GM12878 (cell line): ENCODE results near the gene VTI1A. TPM values are rescaled to one million over a fixed set of nuclear protein-coding genes. Genes with fewer than 3 reads are reported as not detected.

Experiments used
- ATAC-seq: fragments of 200-7000 bp; cut with Tn5 transposase; 3 replicates; pipeline ENCODE4 v1.9.1; 2020; ENCODE audit warnings: mild to moderate bottlenecking, moderate library complexity
- BruUV-seq: library from RNA; stranded (reverse); fragments of 400-500 nt; replicated peaks from 2 replicates; lab custom pipeline; 2021; lab: Mats Ljungman, UMichigan
- CTCF ChIA-PET: fragments of 300-600 bp; sonication (Branson Sonifier 250); formaldehyde crosslinking; extraction: SDS; loops from one replicate; lab custom pipeline; 2021; ENCODE audit warnings: inconsistent platforms; lab: Yijun Ruan, JAX
- POLR2A ChIA-PET: fragments of 350-600 bp; formaldehyde crosslinking; extraction: SDS; loops from one replicate; lab custom pipeline; 2021; ENCODE audit warnings: inconsistent platforms; lab: Charles Lee
- RAD21 ChIA-PET: fragments of 300-600 bp; sonication (Branson Sonifier 250); formaldehyde crosslinking; loops from one replicate; lab custom pipeline; 2023; ENCODE audit warnings: antibody characterized with exemption; ENCODE audit not compliant: unreplicated experiment; lab: Charles Lee
- SMC1A ChIA-PET: fragments of 300-600 bp; sonication (Branson Sonifier 250); formaldehyde crosslinking; loops from one replicate; lab custom pipeline; 2023; ENCODE audit not compliant: unreplicated experiment, uncharacterized antibody; lab: Charles Lee
- DNase-seq: peaks from one replicate; pipeline ENCODE4 v3.0.0-alpha.2; 2011; ENCODE audit warnings: low read depth, low spot score
- FAIRE-seq: peaks from 3 replicates; lab custom pipeline; 2011; peaks lifted over from hg19 to GRCh38; lab: Jason Lieb, UNC
- H2AFZ ChIP-seq: 2 replicates; pipeline ENCODE4 v1.6.0; 2011; ENCODE audit warnings: low read depth, low read length, control low read depth; ENCODE audit not compliant: control insufficient read depth
- H3K27ac ChIP-seq: 2 replicates; pipeline ENCODE4 v1.5.1; 2011; ENCODE audit warnings: control low read depth; ENCODE audit not compliant: control insufficient read depth, insufficient read depth
- H3K27me3 ChIP-seq, 2 experiments: replicated peaks in 1 of 2; 2 replicates each; pipeline versions ENCODE4 v1.6.0 to v1.6.1; 2011; ENCODE audit warnings: low read length in 1 of 2; ENCODE audit not compliant: control insufficient read depth in 2 of 2, insufficient read depth in 2 of 2
- H3K36me3 ChIP-seq, 2 experiments: 2 replicates each; pipeline ENCODE4 v1.5.1; 2011; ENCODE audit warnings: low read length in 1 of 2; ENCODE audit not compliant: control insufficient read depth in 2 of 2, insufficient read depth in 2 of 2
- H3K4me1 ChIP-seq: 2 replicates; pipeline ENCODE4 v1.6.1; 2011; ENCODE audit warnings: mild to moderate bottlenecking, low read length, moderate library complexity, mixed read lengths; ENCODE audit not compliant: control insufficient read depth, insufficient read depth
- H3K4me2 ChIP-seq: 2 replicates; pipeline ENCODE4 v1.6.0; 2011; ENCODE audit warnings: control low read depth; ENCODE audit not compliant: control insufficient read depth, insufficient read depth
- H3K4me3 ChIP-seq: fragments of 200-600 bp; sonication (generic); 2 replicates; pipeline ENCODE4 v1.5.1; 2016
- H3K79me2 ChIP-seq: 2 replicates; pipeline ENCODE4 v1.6.0; 2011; ENCODE audit warnings: low read length; ENCODE audit not compliant: control insufficient read depth, insufficient read depth
- H3K9ac ChIP-seq: 2 replicates; pipeline ENCODE4 v1.8.0; 2011; ENCODE audit warnings: low read length, control low read depth, mixed read lengths; ENCODE audit not compliant: control insufficient read depth, insufficient read depth
- H3K9me3 ChIP-seq: replicated peaks from 3 replicates; pipeline ENCODE4 v1.5.1; 2011; ENCODE audit warnings: mild to moderate bottlenecking, low read length; ENCODE audit not compliant: control insufficient read depth, insufficient read depth
- H4K20me1 ChIP-seq: 2 replicates; pipeline ENCODE4 v1.6.0; 2011; ENCODE audit not compliant: control insufficient read depth, insufficient read depth
- BMI1 ChIP-seq: fragments of 450-650 bp; IDR thresholded peaks from 2 replicates; pipeline ENCODE4 v1.6.1; 2016; ENCODE audit warnings: mild to moderate bottlenecking, moderate library complexity, borderline replicate concordance
- CBX3 ChIP-seq: fragments of 200-600 bp; sonication (generic); IDR thresholded peaks from 2 replicates; pipeline ENCODE4 v1.6.1; 2016; ENCODE audit warnings: low read depth, borderline replicate concordance
- GABPA ChIP-seq: IDR thresholded peaks from 2 replicates; pipeline ENCODE4 v1.6.1; 2014; ENCODE audit warnings: antibody characterized with exemption, low read depth, mild to moderate bottlenecking, inconsistent platforms
- PAX8 ChIP-seq: fragments of 450-650 bp; IDR thresholded peaks from 2 replicates; pipeline ENCODE4 v1.6.1; 2017; ENCODE audit warnings: mild to moderate bottlenecking, moderate library complexity
- PBX3 ChIP-seq: IDR thresholded peaks from 2 replicates; pipeline ENCODE4 v1.6.1; 2011; ENCODE audit warnings: mild to moderate bottlenecking, low read depth, low read length, moderate library complexity; ENCODE audit not compliant: insufficient replicate concordance
- SREBF1 ChIP-seq: IDR thresholded peaks from 2 replicates; pipeline ENCODE4 v1.6.1; 2012; ENCODE audit warnings: mild to moderate bottlenecking, low read length
- TARDBP ChIP-seq: IDR thresholded peaks from 2 replicates; pipeline ENCODE4 v1.6.1; 2016; ENCODE audit warnings: borderline replicate concordance
- USF1 ChIP-seq: IDR thresholded peaks from 2 replicates; pipeline ENCODE4 v1.6.1; 2011; ENCODE audit warnings: borderline replicate concordance, low read depth, mild to moderate bottlenecking, moderate library complexity, mixed read lengths, low read length; ENCODE audit not compliant: insufficient read depth; ENCODE audit errors: extremely low read length
- ZBTB40 ChIP-seq: fragments of 450-650 bp; IDR thresholded peaks from 2 replicates; pipeline ENCODE4 v1.6.1; 2016; ENCODE audit warnings: mild to moderate bottlenecking, moderate library complexity, borderline replicate concordance
- ZNF24 ChIP-seq: fragments of 450-650 bp; IDR thresholded peaks from 2 replicates; pipeline ENCODE4 v1.6.1; 2017; ENCODE audit warnings: antibody characterized with exemption, mild to moderate bottlenecking
- WGBS: methylation state at CpG from one replicate; pipeline ENCODE4 v1.1.6; 2016; ENCODE audit warnings: low lambda C conversion rate; ENCODE audit not compliant: insufficient replicate concordance, insufficient coverage; ENCODE audit errors: missing lambda C conversion rate; 5-methylcytosine and 5-hydroxymethylcytosine counted together
- in situ Hi-C: fragments of 300-500 bp; cut with MboI; formaldehyde crosslinking; loops from 9 replicates; pipeline ENCODE4 v1.14.3; 2018; ENCODE audit warnings: mixed read lengths
- intact Hi-C: fragments of 100-400 bp; cut with micrococcal nuclease; formaldehyde crosslinking; loops from one replicate; pipeline ENCODE4 v1.14.2; 2022; ENCODE audit not compliant: unreplicated experiment
- polyA plus RNA-seq, 11 experiments: library from polyadenylated mRNA; depleted of rRNA in 4 of 11; unstranded in 6 of 11; stranded (reverse) in 5 of 11; fragments of >200 nt; fragmentation: Nextera tagmentation in 4 of 11; fragmentation: Illumina TruSeq in 1 of 11; extraction: Ambion mirVana in 4 of 11; extraction: Trizol in 1 of 11; gene quantifications; 1 replicate in 1 of 11; 2 replicates in 10 of 11; pipeline versions ENCODE4 v1.2.1 to v1.2.3, GENCODE V29; 2011 to 2016; ENCODE audit warnings: inconsistent platforms in 2 of 11, missing spikeins in 2 of 11, low read depth in 1 of 11
- total RNA-seq, 4 experiments: library from RNA; depleted of rRNA in 3 of 4; stranded (reverse); fragments of >200 nt in 3 of 4; fragmentation: Illumina TruSeq in 1 of 4; extraction: Trizol in 1 of 4; gene quantifications; 2 replicates each; pipeline versions ENCODE4 v1.2.1 to v1.2.3, GENCODE V29; 2013 to 2021

Gene VTI1A
- total and polyA plus RNA-seq, 10 of the 15 experiments (the other 5 are each of a cell fraction or from before 2014, with no cell fraction given) = 12.4 to 43.2 (median 27.5) TPM

GRCh38 chr10:112713411-112713810 is 266.4 kb downstream of the VTI1A start:
- no peaks in the 10 kb centered on the region for H3K27me3 ChIP-seq
- TF ChIP-seq SREBF1 (no peak), CBX3 (no peak), USF1 (no peak), ZNF24 (no peak), BMI1 (no peak), ZBTB40 (no peak), PAX8 (no peak), TARDBP (no peak), PBX3 (no peak), GABPA (no peak)
- intact Hi-C loops (no loop called here), in situ Hi-C loops (no loop called here)
- H3K36me3 ChIP-seq = no peaks in the 10 kb centered on the region; a peak in 1 of 4 replicates
- ChIA-PET CTCF (no interaction called here), SMC1A (no interaction called here), RAD21 (no interaction called here), POLR2A (no interaction called here)
- WGBS = 100% methylated on average over 2 of the region's 2 CpGs
- H3K4me1 ChIP-seq = no peaks in the 10 kb centered on the region
- no peaks in the 10 kb centered on the region for H3K9me3 ChIP-seq
- DNase-seq (no peak), FAIRE-seq (no peak), ATAC-seq (no peak)
- no peak overlapping the region for H3K4me3 ChIP-seq
- H3K27ac ChIP-seq = no peak overlapping the region
- no peaks in the 10 kb centered on the region for H3K79me2 ChIP-seq
- H3K4me2 ChIP-seq = no peak overlapping the region
- no peak overlapping the region for H2AFZ ChIP-seq
- no peaks in the 10 kb centered on the region for H4K20me1 ChIP-seq
- BruUV-seq = no TSS peak
- no peak overlapping the region for H3K9ac ChIP-seq
